Measurements from ENCODE around the gene CBY2.
"Not testable (repeated sequence)": the region's sequence is repeated elsewhere in the genome, so short reads cannot be mapped to it uniquely, and the experiment has no call there.

DNA sequence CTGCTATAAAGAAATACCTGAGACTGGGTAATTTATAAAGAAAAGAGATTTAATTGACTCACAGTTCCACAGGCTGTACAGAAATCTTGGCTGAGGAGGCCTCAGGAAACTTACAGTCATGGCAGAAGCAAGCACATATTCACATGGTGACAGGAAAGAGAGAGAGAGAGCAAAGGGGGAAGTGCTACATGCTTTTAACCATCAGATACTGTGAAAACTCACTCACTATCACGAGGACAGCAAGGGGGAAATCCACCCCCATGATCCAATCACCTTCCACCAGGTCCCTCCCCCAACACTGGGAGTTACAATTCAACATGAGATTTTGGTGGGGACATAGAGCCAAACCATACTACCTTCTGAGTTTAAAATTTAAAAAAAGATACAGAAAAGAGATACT lies 41.7 kb upstream of the CBY2 start:
- not testable (repeated sequence) for TF ChIP-seq ZNF384 (IDR thresholded peaks at IDR 0.05); BHLHE40 (IDR thresholded peaks at IDR 0.05; ENCODE audit: borderline replicate concordance); L3MBTL2 (conservative IDR thresholded peaks at IDR 0.05)

Measured in HEK293T (cell line).